B cell (primary cell): ENCODE measurements around the gene SLC22A12. TPM values are rescaled to one million over a fixed set of nuclear protein-coding genes. Genes with fewer than 3 reads are reported as not detected.

ENCODE experiments used
- ATAC-seq: fragments of 200-7000 bp; cut with Tn5 transposase; one replicate; pipeline ENCODE4 v1.10.0; 2021; ENCODE audit warnings: low read depth, mild to moderate bottlenecking, moderate number of reproducible peaks, moderate library complexity
- CTCF ChIA-PET: fragments of 350-600 bp; sonication (Branson Sonifier 250); formaldehyde crosslinking; loops from one replicate; lab custom pipeline; 2021; ENCODE audit warnings: antibody characterized with exemption, inconsistent platforms; lab: Charles Lee
- POLR2A ChIA-PET: fragments of 350-600 bp; sonication (Branson Sonifier 250); formaldehyde crosslinking; loops from one replicate; lab custom pipeline; 2021; ENCODE audit warnings: antibody characterized with exemption; lab: Charles Lee
- DNase-seq: peaks from one replicate; pipeline ENCODE4 v3.0.0; 2013
- H2AFZ ChIP-seq: 2 replicates; pipeline ENCODE4 v1.6.1; 2012; ENCODE audit warnings: mild to moderate bottlenecking, low read depth, low read length; ENCODE audit not compliant: insufficient read depth, poor library complexity, severe bottlenecking
- H3K27ac ChIP-seq, 2 donors: 1 replicate in 1 of 2; 2 replicates in 1 of 2; pipeline ENCODE4 v1.5.1; 2012 to 2013; ENCODE audit warnings: low read length in 2 of 2, mild to moderate bottlenecking in 2 of 2, moderate library complexity in 1 of 2
- H3K27me3 ChIP-seq, 4 experiments: fragments of 200-600 bp in 1 of 4; sonication (generic) in 1 of 4; replicated peaks in 1 of 4; 1 replicate in 2 of 4; 2 replicates in 2 of 4; pipeline versions ENCODE4 v1.6.1 to v1.7.0; 2013 to 2016; ENCODE audit warnings: low read length in 3 of 4, mild to moderate bottlenecking in 2 of 4, mixed read lengths in 1 of 4, moderate library complexity in 1 of 4; ENCODE audit not compliant: insufficient read depth in 4 of 4, control insufficient read depth in 3 of 4; ENCODE audit errors: control extremely low read depth in 1 of 4
- H3K36me3 ChIP-seq, 2 experiments: replicated peaks in 1 of 2; 1 replicate in 1 of 2; 2 replicates in 1 of 2; pipeline versions ENCODE4 v1.6.1 to v1.7.1; 2013; ENCODE audit warnings: low read length in 1 of 2; ENCODE audit not compliant: insufficient read depth in 2 of 2, control insufficient read depth in 1 of 2; ENCODE audit errors: control extremely low read depth in 1 of 2, extremely low read depth in 1 of 2
- H3K4me1 ChIP-seq, 2 donors: fragments of 200-600 bp in 1 of 2; sonication (generic) in 1 of 2; 1 replicate in 1 of 2; 2 replicates in 1 of 2; pipeline versions ENCODE4 v1.5.1 to v1.6.1; 2013 to 2017; ENCODE audit warnings: low read length in 2 of 2; ENCODE audit not compliant: control insufficient read depth in 2 of 2, insufficient read depth in 2 of 2
- H3K4me2 ChIP-seq: replicated peaks from 2 replicates; pipeline ENCODE3; 2012; ENCODE audit warnings: mild to moderate bottlenecking, low read depth, low read length; ENCODE audit not compliant: poor library complexity, severe bottlenecking
- H3K4me3 ChIP-seq, 5 experiments: fragments of 200-600 bp in 1 of 5; sonication (generic) in 1 of 5; 1 replicate in 3 of 5; 2 replicates in 2 of 5; pipeline versions ENCODE4 v1.5.1 to v1.7.0; 2011 to 2016; ENCODE audit warnings: low read length in 4 of 5, mild to moderate bottlenecking in 4 of 5, low read depth in 2 of 5, control low read depth in 1 of 5, moderate library complexity in 1 of 5; ENCODE audit not compliant: insufficient read depth in 1 of 5; ENCODE audit errors: control extremely low read depth in 1 of 5, extremely low read depth in 1 of 5
- H3K79me2 ChIP-seq: fragments of 200-600 bp; sonication (generic); one replicate; pipeline ENCODE4 v1.6.0; 2016; ENCODE audit warnings: low read length; ENCODE audit not compliant: control insufficient read depth, insufficient read depth
- H3K9ac ChIP-seq: fragments of 200-600 bp; sonication (generic); 2 replicates; pipeline ENCODE4 v1.6.1; 2017; ENCODE audit warnings: mild to moderate bottlenecking, low read length, moderate library complexity
- H3K9me3 ChIP-seq, 3 donors: one replicate each; pipeline versions ENCODE4 v1.6.1 to v1.7.1; 2013; ENCODE audit warnings: low read length in 2 of 3; ENCODE audit not compliant: control insufficient read depth in 2 of 3, insufficient read depth in 1 of 3; ENCODE audit errors: control extremely low read depth in 1 of 3
- H4K20me1 ChIP-seq: 2 replicates; pipeline ENCODE4 v1.6.0; 2012; ENCODE audit warnings: mild to moderate bottlenecking, low read length; ENCODE audit not compliant: insufficient read depth, control insufficient read depth, poor library complexity, severe bottlenecking
- H3K27ac Mint-ChIP-seq: one replicate; pipeline ENCODE4 v1.8.0; 2021; ENCODE audit warnings: mixed read lengths
- H3K27me3 Mint-ChIP-seq: one replicate; pipeline ENCODE4 v1.8.0; 2021; ENCODE audit warnings: mixed read lengths
- H3K4me1 Mint-ChIP-seq: one replicate; pipeline ENCODE4 v1.8.0; 2021; ENCODE audit warnings: mixed read lengths
- H3K4me3 Mint-ChIP-seq: one replicate; pipeline ENCODE4 v1.8.0; 2021; ENCODE audit warnings: mixed read lengths
- H3K9me3 Mint-ChIP-seq: one replicate; pipeline ENCODE4 v1.8.0; 2022; ENCODE audit warnings: mixed read lengths; ENCODE audit not compliant: insufficient read depth
- CTCF ChIP-seq: fragments of 200-600 bp; IDR thresholded peaks from one replicate; pipeline ENCODE4 v1.8.0; 2022; ENCODE audit warnings: antibody characterized with exemption, mild to moderate bottlenecking
- EZH2 ChIP-seq: IDR thresholded peaks from 2 replicates; pipeline ENCODE4 v1.6.1; 2012; ENCODE audit warnings: borderline replicate concordance, low read depth, mild to moderate bottlenecking, moderate library complexity, low read length; ENCODE audit not compliant: insufficient read depth, poor library complexity, severe bottlenecking
- WGBS: methylation state at CpG from one replicate; pipeline ENCODE4 v1.1.5; 2013; ENCODE audit warnings: missing lambda C conversion rate; ENCODE audit not compliant: insufficient coverage; 5-methylcytosine and 5-hydroxymethylcytosine counted together
- intact Hi-C: fragments of 100-400 bp; cut with micrococcal nuclease; formaldehyde crosslinking; loops from one replicate; pipeline ENCODE4 v1.10.0; 2022
- polyA plus RNA-seq: library from polyadenylated mRNA; depleted of rRNA; stranded (reverse); fragments of >200 nt; gene quantifications from 2 replicates; pipeline ENCODE4 v1.2.3, GENCODE V29; 2012
- total RNA-seq, 2 donors: library from RNA; stranded (reverse); fragments of 120-200 nt in 1 of 2; gene quantifications; 1 replicate in 1 of 2; 2 replicates in 1 of 2; pipeline versions ENCODE4 v1.2.3 to v1.2.4, GENCODE V29; 2013 to 2022

Gene SLC22A12
- total and polyA plus RNA-seq, 2 donors (not counting 1 experiment from before 2014, with no cell fraction given): not detected

GRCh38 chr11:64583296-64584262 lies 7.4 kb upstream of the SLC22A12 start:
- intact Hi-C loops: no loop called here
- H3K79me2 ChIP-seq: no peaks in the 10 kb centered on the region
- no peak overlapping the region for H3K4me3 Mint-ChIP-seq
- H3K27me3 Mint-ChIP-seq: peaks cover 19% of the 10 kb centered on the region
- no peak overlapping the region for H2AFZ ChIP-seq
- ChIA-PET POLR2A (no interaction called here), CTCF (no interaction called here)
- H3K36me3 ChIP-seq: no peaks in the 10 kb centered on the region
- peaks cover 0 to 4% (median 0%) of the 10 kb centered on the region in 4 experiments for H3K27me3 ChIP-seq
- 89% methylated on average over 28 of the region's 28 CpGs for WGBS
- no peak overlapping the region for H3K4me3 ChIP-seq
- no peak overlapping the region for H3K27ac ChIP-seq
- H3K9me3 Mint-ChIP-seq: peaks cover 8% of the 10 kb centered on the region
- DNase-seq (no peak), ATAC-seq (no peak)
- H3K9ac ChIP-seq: no peak overlapping the region
- no peak overlapping the region for H3K27ac Mint-ChIP-seq
- H3K4me1 ChIP-seq: no peaks in the 10 kb centered on the region
- H3K4me2 ChIP-seq: no peak overlapping the region
- H3K9me3 ChIP-seq: peaks cover 0 to 14% (median 0%) of the 10 kb centered on the region in 3 donors
- H3K4me1 Mint-ChIP-seq: no peaks in the 10 kb centered on the region
- no peak for TF ChIP-seq CTCF
- no peak for TF ChIP-seq EZH2
- H4K20me1 ChIP-seq: no peaks in the 10 kb centered on the region

- intact Hi-C loops: no loop called here
- H3K9me3 Mint-ChIP-seq: peaks cover 10% of the 10 kb centered on the region
- ChIA-PET POLR2A (no interaction called here), CTCF (no interaction called here)
- Histone ChIP-seq H3K36me3 (no peaks in the 10 kb centered on the region), H3K9ac (no peak overlapping the region), H3K27ac (no peak overlapping the region), H3K4me2 (no peak overlapping the region), H3K4me1 (no peaks in the 10 kb centered on the region), H3K4me3 (no peak overlapping the region), H3K9me3 (peaks cover 0 to 21% (median 5%) of the 10 kb centered on the region in 3 donors), H3K79me2 (no peaks in the 10 kb centered on the region), H4K20me1 (no peaks in the 10 kb centered on the region), H2AFZ (no peak overlapping the region), H3K27me3 (peaks cover 0 to 4% (median 0%) of the 10 kb centered on the region in 4 experiments)
- H3K27me3 Mint-ChIP-seq: peaks cover 26% of the 10 kb centered on the region
- no peak overlapping the region for H3K4me3 Mint-ChIP-seq
- H3K4me1 Mint-ChIP-seq: no peaks in the 10 kb centered on the region
- no peak for DNase-seq
- ATAC-seq: no peak
- TF ChIP-seq EZH2: no peak
- TF ChIP-seq CTCF: no peak
- WGBS: 72% methylated on average over 6 of the region's 8 CpGs
- H3K27ac Mint-ChIP-seq: no peak overlapping the region
Measured at GRCh38 chr11:64585150-64585549, 5.9 kb upstream of the SLC22A12 start.
